ENCODE data around the gene WDFY2.

The WDFY2 gene

GRCh38 chr13:51624695-51625345 is 40.6 kb downstream of the WDFY2 start:
- H3K9me3 Mint-ChIP-seq, result no peaks in the 10 kb centered on the region
- H3K4me1 Mint-ChIP-seq (ENCODE audit: low read depth), result peaks cover 18% of the 10 kb centered on the region

GRCh38 chr13:51625555-51626345 is 41.5 kb downstream of the WDFY2 start:
- Mint-ChIP-seq H3K36me3 (ENCODE audit: low read depth) (peaks cover 2% of the 10 kb centered on the region), H3K4me1 (ENCODE audit: low read depth) (peaks cover 18% of the 10 kb centered on the region), H3K27ac (no peak overlapping the region), H3K9me3 (no peaks in the 10 kb centered on the region), H3K4me3 (no peak overlapping the region), H3K27me3 (ENCODE audit: low read depth) (no peaks in the 10 kb centered on the region)

More at GRCh38 chr13:51624695-51625345, 40.6 kb downstream of the WDFY2 start:
- no peaks in the 10 kb centered on the region for H3K27me3 Mint-ChIP-seq (ENCODE audit: low read depth)
- H3K27ac Mint-ChIP-seq, result no peak overlapping the region
- peaks cover 2% of the 10 kb centered on the region for H3K36me3 Mint-ChIP-seq (ENCODE audit: low read depth)
- H3K4me3 Mint-ChIP-seq, result no peak overlapping the region

- H3K4me1 Mint-ChIP-seq (ENCODE audit: low read depth), result peaks cover 18% of the 10 kb centered on the region
- no peaks in the 10 kb centered on the region for H3K27me3 Mint-ChIP-seq (ENCODE audit: low read depth)
Observed at GRCh38 chr13:51626749-51627148, 42.5 kb downstream of the WDFY2 start.

GRCh38 chr13:51628059-51628852 is 44.0 kb downstream of the WDFY2 start:
- Mint-ChIP-seq H3K36me3 (ENCODE audit: low read depth) (no peaks in the 10 kb centered on the region), H3K4me1 (ENCODE audit: low read depth) (peaks cover 13% of the 10 kb centered on the region), H3K4me3 (no peak overlapping the region), H3K27ac (no peak overlapping the region), H3K9me3 (no peaks in the 10 kb centered on the region), H3K27me3 (ENCODE audit: low read depth) (no peaks in the 10 kb centered on the region)

More at GRCh38 chr13:51626749-51627148, 42.5 kb downstream of the WDFY2 start:
- Mint-ChIP-seq H3K9me3 (no peaks in the 10 kb centered on the region), H3K27ac (no peak overlapping the region), H3K36me3 (ENCODE audit: low read depth) (peaks cover 2% of the 10 kb centered on the region), H3K4me3 (no peak overlapping the region)

GRCh38 chr13:51629491-51630287 is 45.4 kb downstream of the WDFY2 start:
- no peaks in the 10 kb centered on the region for H3K27me3 Mint-ChIP-seq (ENCODE audit: low read depth)
- peaks cover 7% of the 10 kb centered on the region for H3K4me1 Mint-ChIP-seq (ENCODE audit: low read depth)
- H3K9me3 Mint-ChIP-seq, result no peaks in the 10 kb centered on the region
- no peaks in the 10 kb centered on the region for H3K36me3 Mint-ChIP-seq (ENCODE audit: low read depth)
- no peak overlapping the region for H3K27ac Mint-ChIP-seq
- no peak overlapping the region for H3K4me3 Mint-ChIP-seq

GRCh38 chr13:51630288-51630615 is 46.0 kb downstream of the WDFY2 start:
- Mint-ChIP-seq H3K9me3 (no peaks in the 10 kb centered on the region), H3K27ac (no peak overlapping the region), H3K4me1 (ENCODE audit: low read depth) (peaks cover 6% of the 10 kb centered on the region), H3K36me3 (ENCODE audit: low read depth) (no peaks in the 10 kb centered on the region), H3K27me3 (ENCODE audit: low read depth) (no peaks in the 10 kb centered on the region), H3K4me3 (no peak overlapping the region)

GRCh38 chr13:51632591-51633362 is 48.5 kb downstream of the WDFY2 start:
- H3K4me3 Mint-ChIP-seq, result no peak overlapping the region
- peaks cover 15% of the 10 kb centered on the region for H3K4me1 Mint-ChIP-seq (ENCODE audit: low read depth)
- H3K27ac Mint-ChIP-seq, result no peak overlapping the region
- H3K27me3 Mint-ChIP-seq (ENCODE audit: low read depth), result no peaks in the 10 kb centered on the region
- H3K9me3 Mint-ChIP-seq, result no peaks in the 10 kb centered on the region
- H3K36me3 Mint-ChIP-seq (ENCODE audit: low read depth), result peaks cover 2% of the 10 kb centered on the region

- H3K4me3 Mint-ChIP-seq, result peak overlapping the region; percentile 52
- H3K36me3 Mint-ChIP-seq (ENCODE audit: low read depth), result peaks cover 2% of the 10 kb centered on the region
- no peaks in the 10 kb centered on the region for H3K9me3 Mint-ChIP-seq
- H3K27me3 Mint-ChIP-seq (ENCODE audit: low read depth), result no peaks in the 10 kb centered on the region
- peak overlapping the region; percentile 60 for H3K27ac Mint-ChIP-seq
- H3K4me1 Mint-ChIP-seq (ENCODE audit: low read depth), result peaks cover 16% of the 10 kb centered on the region
Observed at GRCh38 chr13:51635137-51635878, 51.0 kb downstream of the WDFY2 start.

- Mint-ChIP-seq H3K27ac (no peak overlapping the region), H3K36me3 (ENCODE audit: low read depth) (peaks cover 2% of the 10 kb centered on the region), H3K27me3 (ENCODE audit: low read depth) (no peaks in the 10 kb centered on the region), H3K4me3 (no peak overlapping the region), H3K4me1 (ENCODE audit: low read depth) (peaks cover 16% of the 10 kb centered on the region), H3K9me3 (no peaks in the 10 kb centered on the region)
Observed at GRCh38 chr13:51636349-51636890, 52.2 kb downstream of the WDFY2 start.

GRCh38 chr13:51637852-51638215 is 53.6 kb downstream of the WDFY2 start:
- Mint-ChIP-seq H3K27ac (no peak overlapping the region), H3K9me3 (no peaks in the 10 kb centered on the region)

GRCh38 chr13:51638216-51638871 is 54.1 kb downstream of the WDFY2 start:
- H3K9me3 Mint-ChIP-seq, result no peaks in the 10 kb centered on the region
- peaks cover 2% of the 10 kb centered on the region for H3K36me3 Mint-ChIP-seq (ENCODE audit: low read depth)
- peaks cover 17% of the 10 kb centered on the region for H3K4me1 Mint-ChIP-seq (ENCODE audit: low read depth)
- H3K27me3 Mint-ChIP-seq (ENCODE audit: low read depth), result no peaks in the 10 kb centered on the region
- H3K27ac Mint-ChIP-seq, result no peak overlapping the region
- H3K4me3 Mint-ChIP-seq, result no peak overlapping the region

More at GRCh38 chr13:51637852-51638215, 53.6 kb downstream of the WDFY2 start:
- no peaks in the 10 kb centered on the region for H3K27me3 Mint-ChIP-seq (ENCODE audit: low read depth)
- peaks cover 2% of the 10 kb centered on the region for H3K36me3 Mint-ChIP-seq (ENCODE audit: low read depth)
- peaks cover 14% of the 10 kb centered on the region for H3K4me1 Mint-ChIP-seq (ENCODE audit: low read depth)
- no peak overlapping the region for H3K4me3 Mint-ChIP-seq

GRCh38 chr13:51639171-51639570 is 54.9 kb downstream of the WDFY2 start:
- H3K36me3 Mint-ChIP-seq (ENCODE audit: low read depth), result peaks cover 2% of the 10 kb centered on the region
- no peak overlapping the region for H3K27ac Mint-ChIP-seq
- no peaks in the 10 kb centered on the region for H3K27me3 Mint-ChIP-seq (ENCODE audit: low read depth)
- H3K4me1 Mint-ChIP-seq (ENCODE audit: low read depth), result peaks cover 25% of the 10 kb centered on the region
- H3K4me3 Mint-ChIP-seq, result no peak overlapping the region
- H3K9me3 Mint-ChIP-seq, result no peaks in the 10 kb centered on the region
